Measurements from ENCODE around the gene STS. TPM values are rescaled to one million over a fixed set of nuclear protein-coding genes. Genes with fewer than 3 reads are reported as not detected.

Gene STS
- total RNA-seq, 1 donor from 2014 or later: 13.5 TPM

- no peaks in the 10 kb centered on the region for H3K9me3 Mint-ChIP-seq (ENCODE audit: unreplicated experiment)
- no peak for TF ChIP-seq CTCF (IDR thresholded peaks at IDR 0.05)
- peak overlapping the region; percentile 60 for H3K27ac Mint-ChIP-seq (ENCODE audit: unreplicated experiment)
- peak overlapping the region; percentile 82 for H3K4me3 Mint-ChIP-seq (ENCODE audit: unreplicated experiment)
- peaks cover 2% of the 10 kb centered on the region for H3K36me3 Mint-ChIP-seq (ENCODE audit: unreplicated experiment)
- no peak for DNase-seq (ENCODE audit: extremely low spot score, unreplicated experiment)
- H3K27me3 Mint-ChIP-seq (ENCODE audit: unreplicated experiment): no peaks in the 10 kb centered on the region
- H3K4me1 Mint-ChIP-seq (ENCODE audit: unreplicated experiment): peaks cover 9% of the 10 kb centered on the region
These were observed 654 bp upstream of the STS start for GRCh38 chrX:7146703-7147412.

DNA sequence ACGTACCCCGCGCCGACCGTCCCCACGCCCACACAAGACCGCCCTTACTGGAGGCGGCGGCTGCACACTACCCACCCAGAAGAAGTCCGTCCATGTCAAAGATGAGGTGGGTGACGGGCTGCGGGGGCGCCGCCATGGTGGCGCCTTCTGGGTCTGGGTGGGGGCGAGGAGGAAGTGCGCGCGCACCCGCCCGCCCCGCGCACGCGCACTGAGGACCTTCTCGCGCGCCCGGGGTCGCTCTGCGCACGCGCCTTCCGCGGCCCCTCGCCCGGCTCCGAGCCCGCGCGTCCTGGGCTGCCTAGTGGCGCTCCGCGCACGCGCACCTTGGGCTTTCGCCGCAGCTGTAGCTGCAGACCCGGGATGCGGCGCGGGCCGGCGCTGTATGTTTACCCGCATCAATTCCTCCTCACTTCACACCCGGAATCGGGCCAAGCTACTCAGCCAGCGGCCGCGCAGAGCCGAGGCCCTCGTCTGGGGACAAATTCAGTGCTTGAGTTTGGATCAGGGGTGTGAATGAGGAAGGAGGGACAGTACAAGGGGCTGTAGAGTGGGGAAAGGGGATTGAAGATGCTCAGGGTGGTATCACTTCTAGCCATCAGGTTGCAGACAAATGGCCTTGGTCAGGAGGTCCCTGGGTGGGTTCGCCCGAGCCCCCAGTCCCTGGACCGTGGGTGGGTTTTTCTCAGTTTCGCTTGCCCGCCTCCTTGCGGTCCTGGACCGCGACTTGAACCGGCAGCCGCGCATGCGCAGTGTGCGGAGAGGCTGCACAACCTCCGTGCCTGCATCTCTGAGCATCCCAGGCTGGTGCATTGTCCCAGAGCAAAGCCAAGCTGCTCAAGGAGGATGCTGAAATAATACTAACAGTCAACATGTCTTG, 704 bp downstream of the STS start, which contains the start of gene PUDP:
PUDP (minus strand) TSS at position 176 of the 877 bp plus-strand sequence; CDS start at position 136, 40 bp downstream.
- peaks cover 9% of the 10 kb centered on the region for H3K4me1 Mint-ChIP-seq (ENCODE audit: unreplicated experiment)
- H3K9me3 Mint-ChIP-seq (ENCODE audit: unreplicated experiment): no peaks in the 10 kb centered on the region
- DNase-seq (ENCODE audit: extremely low spot score, unreplicated experiment): peak; percentile 99
- peak; percentile 39 for TF ChIP-seq CTCF (IDR thresholded peaks at IDR 0.05)
- peak within 1 kb of the TSS; percentile 89 for H3K4me3 Mint-ChIP-seq (ENCODE audit: unreplicated experiment)
- no peaks in the 10 kb centered on the region for H3K36me3 Mint-ChIP-seq (ENCODE audit: unreplicated experiment)
- no peaks in the 10 kb centered on the region for H3K27me3 Mint-ChIP-seq (ENCODE audit: unreplicated experiment)
- H3K27ac Mint-ChIP-seq (ENCODE audit: unreplicated experiment): peak within 1 kb of the TSS; percentile 74

- Mint-ChIP-seq H3K4me3 (ENCODE audit: unreplicated experiment) (no peak overlapping the region), H3K4me1 (ENCODE audit: unreplicated experiment) (peaks cover 7% of the 10 kb centered on the region), H3K9me3 (ENCODE audit: unreplicated experiment) (no peaks in the 10 kb centered on the region), H3K27me3 (ENCODE audit: unreplicated experiment) (no peaks in the 10 kb centered on the region), H3K36me3 (ENCODE audit: unreplicated experiment) (no peaks in the 10 kb centered on the region), H3K27ac (ENCODE audit: unreplicated experiment) (no peak overlapping the region)
- no peak for DNase-seq (ENCODE audit: extremely low spot score, unreplicated experiment)
- TF ChIP-seq CTCF (IDR thresholded peaks at IDR 0.05): no peak
These were observed 1.9 kb downstream of the STS start for GRCh38 chrX:7149411-7149810.

DNA sequence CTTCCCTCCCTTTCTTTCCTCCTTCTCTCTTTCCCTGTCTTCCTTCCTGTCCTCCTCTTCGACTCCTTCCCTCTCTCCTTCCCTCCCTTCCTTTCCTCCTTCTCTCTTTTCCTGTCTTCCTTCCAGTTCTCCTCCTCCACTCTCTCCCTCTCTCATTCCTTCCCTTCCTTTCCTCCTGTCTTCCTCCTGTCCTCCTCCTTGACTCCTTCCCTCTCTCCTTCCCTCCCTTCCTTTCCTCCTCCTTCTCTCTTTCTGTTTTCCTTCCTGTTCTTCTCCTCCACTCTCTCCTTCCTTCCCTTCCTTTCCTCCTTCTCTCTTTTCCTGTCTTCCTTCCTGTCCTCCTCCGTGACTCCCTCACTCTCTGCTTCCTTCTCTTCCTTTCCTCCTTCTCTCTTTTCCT, 5.7 kb downstream of the STS start:
- TF ChIP-seq CTCF (IDR thresholded peaks at IDR 0.05): no peak
- H3K4me3 Mint-ChIP-seq (ENCODE audit: unreplicated experiment): no peak overlapping the region
- no peak overlapping the region for H3K27ac Mint-ChIP-seq (ENCODE audit: unreplicated experiment)
- peaks cover 8% of the 10 kb centered on the region for H3K4me1 Mint-ChIP-seq (ENCODE audit: unreplicated experiment)
- H3K27me3 Mint-ChIP-seq (ENCODE audit: unreplicated experiment): no peaks in the 10 kb centered on the region
- H3K36me3 Mint-ChIP-seq (ENCODE audit: unreplicated experiment): no peaks in the 10 kb centered on the region
- H3K9me3 Mint-ChIP-seq (ENCODE audit: unreplicated experiment): no peaks in the 10 kb centered on the region
- DNase-seq (ENCODE audit: extremely low spot score, unreplicated experiment): no peak

- Mint-ChIP-seq H3K27ac (ENCODE audit: unreplicated experiment) (no peak overlapping the region), H3K27me3 (ENCODE audit: unreplicated experiment) (no peaks in the 10 kb centered on the region), H3K36me3 (ENCODE audit: unreplicated experiment) (no peaks in the 10 kb centered on the region), H3K4me3 (ENCODE audit: unreplicated experiment) (no peak overlapping the region), H3K9me3 (ENCODE audit: unreplicated experiment) (no peaks in the 10 kb centered on the region), H3K4me1 (ENCODE audit: unreplicated experiment) (peaks cover 17% of the 10 kb centered on the region)
- no peak for TF ChIP-seq CTCF (IDR thresholded peaks at IDR 0.05)
- DNase-seq (ENCODE audit: extremely low spot score, unreplicated experiment): no peak
These were observed 6.6 kb downstream of the STS start for GRCh38 chrX:7154041-7154597.
